ENCODE data around the gene LRRC39. TPM values are rescaled to one million over a fixed set of nuclear protein-coding genes. Genes with fewer than 3 reads are reported as not detected.

Gene LRRC39
- total RNA-seq, 1 experiment from 2014 or later = not detected

DNA sequence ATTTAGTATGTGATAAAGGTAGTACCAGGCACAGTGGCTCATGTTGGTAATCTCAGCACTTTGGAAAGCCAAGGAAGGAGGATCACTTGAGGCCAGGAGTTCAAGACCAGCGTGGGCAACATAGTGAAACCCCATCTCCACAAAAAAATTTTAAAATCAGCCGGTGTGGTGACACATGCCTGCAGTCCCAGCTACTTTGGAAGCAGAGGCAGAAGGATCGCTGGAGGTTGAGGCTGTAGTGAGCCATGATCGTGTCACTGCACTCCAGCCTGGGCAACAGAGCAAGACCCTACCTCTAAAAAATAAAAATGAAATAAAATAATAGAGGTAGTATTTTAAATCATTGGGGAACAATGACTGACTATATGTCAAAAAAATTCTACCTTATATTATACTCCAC lies 62.5 kb downstream of the LRRC39 start:
- H3K36me3 ChIP-seq = peaks cover 9% of the 10 kb centered on the region
- no peaks in the 10 kb centered on the region for H3K9me3 ChIP-seq
- no peak for DNase-seq
- no peaks in the 10 kb centered on the region for H3K27me3 ChIP-seq
- H3K4me3 ChIP-seq = no peak overlapping the region

DNA sequence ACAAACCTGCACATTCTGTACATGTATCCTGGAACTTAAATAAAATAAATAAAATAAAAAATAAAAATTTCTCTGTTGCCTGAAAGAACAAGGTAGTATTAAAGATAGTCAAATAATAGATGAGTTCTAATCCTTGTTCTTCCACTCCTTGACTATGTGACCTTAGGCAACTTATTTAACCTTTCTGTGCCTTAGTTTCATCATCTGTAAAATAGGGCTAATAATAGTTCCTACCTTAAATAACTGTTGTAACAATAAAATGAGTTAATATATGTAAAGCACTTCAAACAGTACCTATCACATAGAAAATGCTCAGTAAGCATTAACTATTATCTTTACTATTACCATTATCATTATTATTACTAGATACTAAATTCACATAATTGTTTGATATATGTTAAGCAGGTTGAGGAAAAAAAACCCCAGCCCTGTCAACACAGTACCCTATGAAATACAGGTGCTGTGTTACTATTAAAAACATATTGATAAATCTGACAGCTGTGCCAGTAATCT lies 68.4 kb downstream of the LRRC39 start:
- Histone ChIP-seq H3K4me3 (no peak overlapping the region), H3K9me3 (no peaks in the 10 kb centered on the region), H3K27me3 (no peaks in the 10 kb centered on the region), H3K36me3 (peaks cover 21% of the 10 kb centered on the region)
- no peak for DNase-seq

DNA sequence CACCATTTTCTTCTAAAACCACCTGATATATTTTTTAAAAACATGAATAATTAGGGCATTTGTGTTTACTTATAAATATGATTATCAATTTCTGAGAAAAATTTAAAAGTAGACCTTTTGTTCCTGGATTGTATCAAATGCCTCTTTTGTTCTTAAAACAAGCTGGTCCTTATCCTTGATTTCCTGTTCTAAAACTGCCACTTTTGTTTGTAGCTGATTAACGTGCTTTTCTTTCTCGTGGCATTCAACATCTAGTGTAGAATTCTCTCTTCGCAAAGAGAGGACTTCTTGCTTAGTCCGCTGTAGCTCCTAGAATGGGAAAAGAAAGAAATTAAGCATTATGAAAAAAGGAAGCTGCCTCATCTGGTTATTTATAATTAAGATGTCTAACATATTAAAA lies 70.4 kb downstream of the LRRC39 start:
- H3K4me3 ChIP-seq = no peak overlapping the region
- H3K36me3 ChIP-seq = peaks cover 29% of the 10 kb centered on the region
- no peak for DNase-seq
- no peaks in the 10 kb centered on the region for H3K9me3 ChIP-seq
- H3K27me3 ChIP-seq = no peaks in the 10 kb centered on the region

DNA sequence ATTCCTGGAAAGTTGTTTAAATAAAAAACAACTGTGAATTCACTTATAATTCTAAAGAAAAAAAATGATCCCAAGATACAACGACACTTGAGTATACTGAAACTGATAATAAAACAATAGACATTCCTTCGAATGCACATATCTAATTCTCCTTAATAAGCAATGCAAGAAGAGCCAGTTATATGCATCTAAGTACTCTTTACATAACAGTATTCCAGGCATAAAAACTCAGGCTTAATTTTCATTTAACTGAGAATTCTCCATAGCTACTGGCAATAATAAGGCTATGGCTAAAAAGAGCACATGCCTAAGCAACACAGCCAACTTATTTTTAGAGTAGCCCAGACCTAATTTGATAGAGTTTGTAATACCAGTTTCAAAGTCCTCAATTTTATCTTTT lies 76.5 kb downstream of the LRRC39 start:
- Histone ChIP-seq H3K27me3 (no peaks in the 10 kb centered on the region), H3K4me3 (no peak overlapping the region), H3K36me3 (peaks cover 36% of the 10 kb centered on the region), H3K9me3 (no peaks in the 10 kb centered on the region)
- no peak for DNase-seq

DNA sequence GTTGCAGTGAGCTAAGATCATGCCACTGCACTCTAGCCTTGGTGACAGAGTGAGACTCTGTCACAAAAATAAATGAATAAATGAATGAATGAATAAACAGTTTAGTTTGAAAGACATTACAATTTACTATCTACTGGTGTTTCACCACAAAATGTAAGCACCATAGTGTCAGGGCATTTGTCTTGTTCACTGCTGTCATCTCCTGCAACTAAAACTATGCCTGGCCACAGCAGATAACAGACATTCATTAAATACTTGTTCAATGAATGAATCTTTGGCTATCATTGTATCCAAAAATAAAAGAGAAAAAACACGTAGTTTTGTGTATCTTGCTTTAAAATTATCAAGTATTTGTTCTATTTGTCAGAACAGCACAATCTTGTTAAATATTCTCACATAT lies 77.9 kb downstream of the LRRC39 start:
- no peak for DNase-seq
- H3K27me3 ChIP-seq = no peaks in the 10 kb centered on the region
- H3K9me3 ChIP-seq = no peaks in the 10 kb centered on the region
- no peak overlapping the region for H3K4me3 ChIP-seq
- peaks cover 36% of the 10 kb centered on the region for H3K36me3 ChIP-seq

Other genes starting within 250 kb of the LRRC39 start
- gene SLC35A3, start 208.3 kb downstream of the LRRC39 start, total RNA-seq (2014; rRNA removed; shearing (Covaris generic); ENCODE audit: low replicate concordance) = 11.1 and 27.7 TPM in 2 replicates
- gene SASS6, start 45.3 kb downstream of the LRRC39 start, total RNA-seq (2014; rRNA removed; shearing (Covaris generic); ENCODE audit: low replicate concordance) = 3.2 and 4.9 TPM in 2 replicates
- gene TRMT13, start 45.1 kb downstream of the LRRC39 start, total RNA-seq (2014; rRNA removed; shearing (Covaris generic); ENCODE audit: low replicate concordance) = 3.9 and 8.6 TPM in 2 replicates
- 3.2 and 3.7 TPM in 2 replicates for gene DBT, start 71.6 kb upstream of the LRRC39 start, total RNA-seq (2014; rRNA removed; shearing (Covaris generic); ENCODE audit: low replicate concordance)
- 27.3 and 36.8 TPM in 2 replicates for gene RTCA, start 88.0 kb upstream of the LRRC39 start, total RNA-seq (2014; rRNA removed; shearing (Covaris generic); ENCODE audit: low replicate concordance)
- gene CDC14A, start 174.2 kb upstream of the LRRC39 start, total RNA-seq (2014; rRNA removed; shearing (Covaris generic); ENCODE audit: low replicate concordance) = 0.46 and 2.2 TPM in 2 replicates